ENCODE results near the gene MPC1.

Gene MPC1

GRCh38 chr6:166417285-166417691 lies 34.5 kb upstream of the MPC1 start:
- H3K27me3 ChIP-seq (ENCODE audit: control insufficient read depth, insufficient read depth, low read length), result no peaks in the 10 kb centered on the region
- H3K4me3 ChIP-seq (ENCODE audit: low read depth, low read length), result no peak overlapping the region
- H3K27ac ChIP-seq (ENCODE audit: low read depth, low read length), result no peak overlapping the region
- H3K4me1 ChIP-seq (ENCODE audit: control insufficient read depth, insufficient read depth, low read length), result 0 out of 2 replicates have a peak, but pooled peaks cover 4% of the 10 kb centered on the region
- no peaks in the 10 kb centered on the region for H3K9me3 ChIP-seq (ENCODE audit: control insufficient read depth, insufficient read depth, low read depth, low read length)
- H3K36me3 ChIP-seq (ENCODE audit: control insufficient read depth, insufficient read depth, low read length), result peaks cover 4% of the 10 kb centered on the region; the same call in 1 of the 2 replicates
- H3K9ac ChIP-seq (ENCODE audit: low read length), result no peak overlapping the region

- Histone ChIP-seq H3K4me3 (ENCODE audit: low read depth, low read length) (no peak overlapping the region), H3K4me1 (ENCODE audit: control insufficient read depth, insufficient read depth, low read length) (no peaks in the 10 kb centered on the region), H3K27ac (ENCODE audit: low read depth, low read length) (no peak overlapping the region), H3K27me3 (ENCODE audit: control insufficient read depth, insufficient read depth, low read length) (no peaks in the 10 kb centered on the region), H3K36me3 (ENCODE audit: control insufficient read depth, insufficient read depth, low read length) (peaks cover 4% of the 10 kb centered on the region; the same call in 1 of the 2 replicates), H3K9ac (ENCODE audit: low read length) (no peak overlapping the region), H3K9me3 (ENCODE audit: control insufficient read depth, insufficient read depth, low read depth, low read length) (no peaks in the 10 kb centered on the region)
Measured at GRCh38 chr6:166415833-166416347, 33.1 kb upstream of the MPC1 start.

- H3K27me3 ChIP-seq (ENCODE audit: control insufficient read depth, insufficient read depth, low read length), result no peaks in the 10 kb centered on the region
- no peaks in the 10 kb centered on the region for H3K9me3 ChIP-seq (ENCODE audit: control insufficient read depth, insufficient read depth, low read depth, low read length)
- no peak overlapping the region for H3K4me3 ChIP-seq (ENCODE audit: low read depth, low read length)
- H3K27ac ChIP-seq (ENCODE audit: low read depth, low read length), result no peak overlapping the region
- H3K4me1 ChIP-seq (ENCODE audit: control insufficient read depth, insufficient read depth, low read length), result peaks cover 1% of the 10 kb centered on the region
- H3K36me3 ChIP-seq (ENCODE audit: control insufficient read depth, insufficient read depth, low read length), result peaks cover 4% of the 10 kb centered on the region; the same call in 1 of the 2 replicates
- H3K9ac ChIP-seq (ENCODE audit: low read length), result no peak overlapping the region
Measured at GRCh38 chr6:166415306-166415705, 32.6 kb upstream of the MPC1 start.

GRCh38 chr6:166413491-166413951 lies 30.8 kb upstream of the MPC1 start:
- Histone ChIP-seq H3K4me3 (ENCODE audit: low read depth, low read length) (no peak overlapping the region), H3K27ac (ENCODE audit: low read depth, low read length) (no peak overlapping the region), H3K36me3 (ENCODE audit: control insufficient read depth, insufficient read depth, low read length) (no peaks in the 10 kb centered on the region), H3K27me3 (ENCODE audit: control insufficient read depth, insufficient read depth, low read length) (no peaks in the 10 kb centered on the region), H3K9ac (ENCODE audit: low read length) (no peak overlapping the region), H3K9me3 (ENCODE audit: control insufficient read depth, insufficient read depth, low read depth, low read length) (no peaks in the 10 kb centered on the region), H3K4me1 (ENCODE audit: control insufficient read depth, insufficient read depth, low read length) (peaks cover 12% of the 10 kb centered on the region)

GRCh38 chr6:166412911-166413384 lies 30.2 kb upstream of the MPC1 start:
- H3K9ac ChIP-seq (ENCODE audit: low read length), result no peak overlapping the region
- H3K4me1 ChIP-seq (ENCODE audit: control insufficient read depth, insufficient read depth, low read length), result peaks cover 12% of the 10 kb centered on the region
- H3K9me3 ChIP-seq (ENCODE audit: control insufficient read depth, insufficient read depth, low read depth, low read length), result no peaks in the 10 kb centered on the region
- H3K4me3 ChIP-seq (ENCODE audit: low read depth, low read length), result no peak overlapping the region
- no peak overlapping the region for H3K27ac ChIP-seq (ENCODE audit: low read depth, low read length)
- no peaks in the 10 kb centered on the region for H3K27me3 ChIP-seq (ENCODE audit: control insufficient read depth, insufficient read depth, low read length)
- no peaks in the 10 kb centered on the region for H3K36me3 ChIP-seq (ENCODE audit: control insufficient read depth, insufficient read depth, low read length)

- H3K9ac ChIP-seq (ENCODE audit: low read length), result no peak overlapping the region
- H3K27ac ChIP-seq (ENCODE audit: low read depth, low read length), result no peak overlapping the region
- H3K4me1 ChIP-seq (ENCODE audit: control insufficient read depth, insufficient read depth, low read length), result peaks cover 12% of the 10 kb centered on the region
- H3K9me3 ChIP-seq (ENCODE audit: control insufficient read depth, insufficient read depth, low read depth, low read length), result no peaks in the 10 kb centered on the region
- no peaks in the 10 kb centered on the region for H3K27me3 ChIP-seq (ENCODE audit: control insufficient read depth, insufficient read depth, low read length)
- H3K4me3 ChIP-seq (ENCODE audit: low read depth, low read length), result no peak overlapping the region
- H3K36me3 ChIP-seq (ENCODE audit: control insufficient read depth, insufficient read depth, low read length), result no peaks in the 10 kb centered on the region
Measured at GRCh38 chr6:166412156-166412910, 29.6 kb upstream of the MPC1 start.

GRCh38 chr6:166411721-166412151 lies 29.0 kb upstream of the MPC1 start:
- Histone ChIP-seq H3K27me3 (ENCODE audit: control insufficient read depth, insufficient read depth, low read length) (no peaks in the 10 kb centered on the region), H3K9me3 (ENCODE audit: control insufficient read depth, insufficient read depth, low read depth, low read length) (no peaks in the 10 kb centered on the region), H3K4me3 (ENCODE audit: low read depth, low read length) (no peak overlapping the region), H3K4me1 (ENCODE audit: control insufficient read depth, insufficient read depth, low read length) (peaks cover 12% of the 10 kb centered on the region), H3K27ac (ENCODE audit: low read depth, low read length) (no peak overlapping the region), H3K36me3 (ENCODE audit: control insufficient read depth, insufficient read depth, low read length) (no peaks in the 10 kb centered on the region), H3K9ac (ENCODE audit: low read length) (no peak overlapping the region)

- no peaks in the 10 kb centered on the region for H3K27me3 ChIP-seq (ENCODE audit: control insufficient read depth, insufficient read depth, low read length)
- H3K4me1 ChIP-seq (ENCODE audit: control insufficient read depth, insufficient read depth, low read length), result peaks cover 12% of the 10 kb centered on the region
- H3K36me3 ChIP-seq (ENCODE audit: control insufficient read depth, insufficient read depth, low read length), result no peaks in the 10 kb centered on the region
- H3K9ac ChIP-seq (ENCODE audit: low read length), result no peak overlapping the region
- H3K4me3 ChIP-seq (ENCODE audit: low read depth, low read length), result no peak overlapping the region
- no peak overlapping the region for H3K27ac ChIP-seq (ENCODE audit: low read depth, low read length)
- H3K9me3 ChIP-seq (ENCODE audit: control insufficient read depth, insufficient read depth, low read depth, low read length), result no peaks in the 10 kb centered on the region
Measured at GRCh38 chr6:166411271-166411670, 28.5 kb upstream of the MPC1 start.

- Histone ChIP-seq H3K9me3 (ENCODE audit: control insufficient read depth, insufficient read depth, low read depth, low read length) (no peaks in the 10 kb centered on the region), H3K4me1 (ENCODE audit: control insufficient read depth, insufficient read depth, low read length) (peaks cover 12% of the 10 kb centered on the region), H3K4me3 (ENCODE audit: low read depth, low read length) (no peak overlapping the region), H3K27me3 (ENCODE audit: control insufficient read depth, insufficient read depth, low read length) (no peaks in the 10 kb centered on the region), H3K27ac (ENCODE audit: low read depth, low read length) (no peak overlapping the region), H3K36me3 (ENCODE audit: control insufficient read depth, insufficient read depth, low read length) (no peaks in the 10 kb centered on the region), H3K9ac (ENCODE audit: low read length) (no peak overlapping the region)
Measured at GRCh38 chr6:166410426-166410935, 27.7 kb upstream of the MPC1 start.

GRCh38 chr6:166408936-166409755 lies 26.4 kb upstream of the MPC1 start:
- H3K36me3 ChIP-seq (ENCODE audit: control insufficient read depth, insufficient read depth, low read length), result no peaks in the 10 kb centered on the region
- no peak overlapping the region for H3K27ac ChIP-seq (ENCODE audit: low read depth, low read length)
- H3K9me3 ChIP-seq (ENCODE audit: control insufficient read depth, insufficient read depth, low read depth, low read length), result no peaks in the 10 kb centered on the region
- H3K9ac ChIP-seq (ENCODE audit: low read length), result no peak overlapping the region
- no peaks in the 10 kb centered on the region for H3K27me3 ChIP-seq (ENCODE audit: control insufficient read depth, insufficient read depth, low read length)
- peaks cover 12% of the 10 kb centered on the region for H3K4me1 ChIP-seq (ENCODE audit: control insufficient read depth, insufficient read depth, low read length)
- H3K4me3 ChIP-seq (ENCODE audit: low read depth, low read length), result no peak overlapping the region
